ENCODE data around the gene LEMD3.

Gene LEMD3

DNA sequence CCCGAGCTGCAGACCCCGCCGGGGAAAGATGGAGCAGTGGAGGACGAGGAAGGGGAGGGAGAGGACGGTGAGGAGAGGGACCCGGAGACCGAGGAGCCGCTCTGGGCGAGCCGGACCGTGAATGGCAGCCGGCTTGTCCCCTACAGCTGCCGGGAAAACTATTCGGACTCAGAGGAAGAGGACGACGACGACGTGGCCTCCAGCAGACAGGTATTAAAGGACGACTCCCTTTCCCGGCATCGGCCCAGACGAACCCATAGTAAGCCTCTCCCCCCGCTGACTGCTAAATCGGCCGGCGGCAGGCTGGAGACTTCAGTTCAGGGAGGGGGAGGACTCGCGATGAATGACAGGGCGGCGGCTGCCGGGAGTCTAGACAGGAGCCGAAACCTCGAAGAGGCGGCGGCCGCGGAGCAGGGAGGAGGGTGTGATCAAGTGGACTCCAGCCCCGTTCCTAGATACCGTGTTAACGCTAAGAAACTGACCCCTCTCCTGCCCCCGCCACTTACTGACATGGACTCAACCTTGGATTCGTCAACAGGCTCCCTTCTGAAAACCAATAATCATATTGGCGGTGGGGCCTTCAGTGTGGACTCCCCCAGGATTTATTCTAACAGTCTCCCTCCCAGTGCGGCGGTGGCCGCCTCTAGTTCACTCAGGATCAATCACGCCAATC lies 962 bp downstream of the LEMD3 start:
- DNase-seq: peak; percentile 99

DNA sequence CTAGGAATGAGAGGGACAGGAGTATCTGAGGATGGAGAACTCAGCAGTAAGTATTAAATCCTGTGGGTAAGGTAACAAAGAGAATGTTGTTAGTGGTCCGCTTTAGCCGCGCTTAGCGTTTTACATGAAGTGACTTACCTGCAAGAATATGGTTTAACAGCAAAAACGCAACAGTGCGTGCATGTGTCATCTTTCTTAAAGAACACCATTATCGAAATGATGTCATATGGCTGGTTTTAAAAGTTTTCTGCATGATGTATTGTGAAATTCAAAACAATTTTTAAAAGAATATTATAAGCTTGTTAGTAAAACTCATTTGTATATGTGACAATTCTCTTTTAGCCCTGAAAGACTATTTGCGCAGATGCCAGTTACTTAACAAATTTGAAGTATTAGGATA lies 1.7 kb downstream of the LEMD3 start:
- no peak for DNase-seq

DNA sequence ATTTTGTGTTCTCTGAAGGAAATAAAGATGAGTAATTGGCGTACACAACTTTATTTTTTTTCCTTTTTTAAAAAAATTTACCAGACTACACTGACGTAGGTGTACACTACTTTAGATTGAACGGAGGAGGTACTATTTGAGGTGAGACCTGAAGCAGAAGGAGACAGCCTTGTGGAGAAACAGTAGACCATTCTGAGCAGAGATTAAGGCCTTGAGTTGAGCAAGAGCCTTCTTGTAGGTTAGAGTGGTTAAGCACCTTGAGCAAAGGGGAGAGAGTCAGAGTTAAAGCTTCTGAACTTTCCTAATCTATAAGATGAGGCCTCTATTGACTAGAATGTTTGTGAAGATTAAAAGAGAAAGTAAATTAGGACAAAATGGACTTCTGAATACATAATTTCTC lies 2.5 kb downstream of the LEMD3 start:
- DNase-seq: no peak

DNA sequence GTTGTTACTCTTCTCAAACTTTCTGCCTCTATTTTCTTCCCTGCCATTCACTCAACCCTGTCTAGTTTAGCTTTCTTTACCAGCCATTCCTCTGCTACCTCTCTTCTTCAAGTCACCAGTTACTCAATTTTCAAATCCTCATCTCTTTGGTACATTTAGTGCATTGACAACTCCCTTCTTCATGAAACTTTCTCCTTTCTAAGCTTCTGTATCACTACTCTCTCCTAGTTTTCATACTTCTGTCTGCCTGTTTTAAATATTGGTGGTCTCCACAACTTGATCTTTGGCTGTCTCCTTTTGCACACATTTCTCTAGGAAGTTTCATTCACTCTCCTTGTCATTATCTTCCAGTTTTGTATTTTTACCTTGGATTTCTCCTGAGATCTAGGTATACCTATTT lies 6.0 kb downstream of the LEMD3 start:
- no peak for DNase-seq

DNA sequence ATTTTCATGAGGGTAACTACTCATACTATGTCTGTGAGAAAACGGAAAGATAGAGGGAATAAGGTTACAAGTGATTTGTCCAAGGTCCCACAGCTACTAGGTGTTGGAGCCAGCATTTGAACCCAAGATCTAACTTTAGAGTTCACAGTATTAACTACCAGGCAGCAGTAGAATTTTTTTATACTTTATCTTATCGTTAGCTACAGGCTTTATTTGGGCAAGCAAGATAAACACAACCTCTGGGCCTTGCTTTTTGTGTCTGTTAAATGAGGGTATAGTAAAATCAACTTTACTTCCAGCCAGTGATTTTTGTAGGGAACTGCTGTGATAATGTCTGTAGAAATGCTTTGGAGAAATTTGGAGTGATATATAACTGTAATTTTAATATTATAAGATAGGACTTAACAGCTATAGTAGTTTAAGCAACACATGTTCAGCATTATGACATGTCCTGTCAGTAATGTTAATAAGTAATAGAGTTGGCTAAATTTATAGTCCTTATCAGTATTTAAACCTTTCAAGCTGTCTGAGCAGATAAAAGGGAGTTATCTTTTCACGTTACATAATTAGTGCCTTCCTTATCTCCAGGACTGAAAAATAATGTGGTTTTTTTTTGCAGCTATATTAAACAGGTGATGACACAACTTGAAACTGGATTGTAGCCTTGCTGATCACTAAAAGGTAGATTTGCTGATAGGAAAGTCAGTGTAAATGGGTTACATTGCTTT lies 12.8 kb downstream of the LEMD3 start:
- DNase-seq: no peak

DNA sequence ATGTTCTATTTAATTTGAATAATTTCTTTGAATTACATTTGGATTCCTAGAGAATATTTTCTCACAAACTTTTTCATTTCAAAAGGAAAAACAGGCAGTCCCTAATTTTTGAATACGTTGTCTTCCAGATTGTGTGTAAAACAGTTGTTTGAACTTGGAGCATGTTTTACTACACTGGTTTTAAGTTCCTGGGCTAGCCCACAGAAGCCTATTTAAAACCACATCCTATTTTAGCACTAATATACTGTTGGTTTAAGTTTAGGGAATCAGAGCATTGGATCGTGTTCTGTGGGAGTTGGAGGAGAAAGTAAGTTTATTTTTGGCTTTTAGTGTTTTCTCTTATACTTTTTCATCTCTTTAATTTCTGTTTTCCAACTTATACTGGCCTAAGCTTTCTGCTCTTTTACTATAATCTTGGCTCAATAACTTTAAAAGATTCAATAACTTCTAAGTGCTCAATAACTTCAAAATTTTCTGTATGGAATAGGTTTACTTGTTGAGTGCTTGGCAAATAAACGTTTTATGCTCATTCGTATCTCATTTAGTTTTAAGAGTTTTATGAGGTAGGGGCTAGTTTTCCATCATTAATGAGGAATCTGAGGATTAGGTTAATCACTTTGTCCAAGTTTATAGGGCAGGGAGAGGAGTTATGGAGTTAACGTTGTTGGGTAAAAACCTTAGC lies 14.9 kb downstream of the LEMD3 start:
- DNase-seq: no peak

DNA sequence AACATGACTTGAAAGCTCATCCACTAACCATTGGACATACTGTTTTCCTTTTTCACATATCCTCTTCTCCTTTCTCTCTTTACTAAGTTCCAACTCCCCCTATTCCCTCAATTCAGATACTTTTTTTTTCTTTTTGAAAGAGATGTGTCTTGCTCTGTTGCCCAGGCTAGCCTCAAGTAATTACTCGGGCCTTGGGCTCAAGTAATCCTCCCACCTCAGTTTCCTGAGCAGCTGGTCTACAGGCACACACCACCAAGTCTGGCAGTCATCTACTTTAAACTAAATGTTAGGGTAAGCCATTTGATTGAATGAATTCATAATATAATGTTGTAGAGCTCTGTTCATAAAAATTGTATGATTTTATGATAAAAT lies 15.5 kb downstream of the LEMD3 start:
- no peak for DNase-seq

DNA sequence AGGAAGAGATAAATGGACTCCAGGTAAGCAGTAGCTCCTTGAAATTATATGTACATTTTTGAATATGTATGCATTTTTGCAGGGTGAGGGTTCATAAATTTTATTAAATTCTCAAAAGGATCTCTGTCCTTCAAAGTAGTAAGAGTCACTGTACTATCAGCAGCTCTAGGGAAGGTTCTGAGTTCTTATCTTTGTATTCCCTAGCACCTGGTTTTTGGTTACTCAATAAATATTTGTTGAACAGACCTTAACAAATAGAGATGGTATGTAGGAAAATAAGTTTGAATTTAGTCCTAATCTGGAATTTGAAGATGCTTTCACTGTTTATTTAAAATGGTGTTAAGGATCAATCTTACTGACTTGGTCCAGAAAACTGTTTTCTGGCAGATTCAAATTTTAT lies 18.3 kb downstream of the LEMD3 start:
- DNase-seq: no peak

DNA sequence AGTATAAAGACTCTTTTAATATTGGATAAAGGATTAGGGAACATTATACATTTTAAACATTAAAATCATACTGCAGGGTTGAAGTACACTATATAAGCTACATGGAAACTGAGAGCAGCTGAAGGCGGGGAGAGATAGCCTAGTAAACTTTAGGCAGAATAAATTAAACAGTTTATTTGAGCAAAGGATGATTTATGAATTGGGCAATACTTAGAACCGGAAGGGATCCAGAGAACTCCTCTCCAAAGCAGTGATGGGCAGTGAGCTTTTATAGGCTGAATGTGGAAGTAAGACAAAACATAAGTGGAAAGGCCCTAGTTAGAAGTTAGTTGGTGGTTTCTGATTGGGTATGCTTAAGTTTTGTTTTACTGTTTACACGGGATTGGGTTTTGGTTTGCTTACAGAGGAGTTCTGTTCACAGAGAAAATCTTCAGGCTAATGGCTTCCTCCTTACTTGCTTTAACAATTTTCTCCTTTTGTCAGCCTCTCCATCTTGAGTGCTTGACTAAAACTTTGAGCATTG lies 18.9 kb downstream of the LEMD3 start:
- DNase-seq: no peak

DNA sequence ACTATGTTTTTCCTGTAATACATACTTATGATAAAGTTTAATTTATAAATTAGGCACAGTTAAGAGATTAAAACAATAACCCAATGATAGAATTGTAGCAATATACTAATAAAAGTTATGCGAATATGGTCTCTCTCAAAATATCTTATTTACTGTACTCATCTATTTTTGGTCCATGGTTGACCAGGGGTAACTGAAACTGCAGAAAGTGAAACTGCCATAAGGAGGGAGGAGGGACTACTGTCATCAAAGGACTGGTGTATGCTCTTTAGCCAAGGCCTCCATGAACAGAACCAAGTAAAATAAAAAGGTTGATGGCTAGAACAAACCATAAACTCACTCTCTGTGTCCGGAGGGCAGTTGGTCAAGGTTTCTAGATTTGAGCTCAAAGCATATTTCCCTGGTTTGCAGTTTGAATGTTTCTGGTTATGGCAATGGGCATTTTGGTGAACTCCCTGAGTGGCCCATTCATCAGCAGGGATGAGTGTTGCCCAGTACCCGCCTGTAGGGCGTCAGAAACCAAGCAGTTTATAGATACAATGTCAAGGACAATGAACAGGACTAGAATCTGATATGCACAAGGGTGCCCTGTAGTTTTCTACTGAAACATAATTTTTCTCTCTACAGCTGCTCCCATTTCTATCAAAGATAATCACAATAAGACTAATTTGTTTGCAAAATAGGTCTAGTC lies 19.8 kb downstream of the LEMD3 start:
- DNase-seq: no peak

DNA sequence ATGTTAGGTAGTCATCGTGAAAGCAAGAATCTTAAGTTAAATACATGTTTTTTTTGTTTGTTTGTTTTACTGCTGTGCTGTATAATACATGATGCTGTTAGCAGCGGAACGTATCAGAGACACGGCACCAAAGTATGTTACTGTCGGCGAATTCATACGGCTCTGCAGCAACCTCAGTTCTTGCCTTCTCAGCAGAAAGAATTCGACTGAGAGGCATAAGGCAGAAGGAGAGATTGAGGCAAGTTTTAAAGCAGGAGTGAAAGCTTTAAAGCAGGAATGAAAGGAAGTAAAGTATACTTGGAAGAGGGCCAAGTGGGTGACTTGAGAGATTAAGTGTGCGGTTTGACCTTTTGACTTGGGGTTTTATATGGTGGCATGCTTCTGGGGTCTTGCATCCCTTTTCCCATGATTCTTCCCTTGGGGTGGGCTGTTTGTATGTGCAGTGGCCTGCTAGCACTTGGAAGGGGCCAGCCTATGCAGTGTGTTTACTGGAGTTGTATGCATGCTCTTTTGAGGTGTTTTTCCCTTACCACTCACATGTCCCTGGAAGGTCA lies 23.7 kb downstream of the LEMD3 start:
- no peak for DNase-seq

DNA sequence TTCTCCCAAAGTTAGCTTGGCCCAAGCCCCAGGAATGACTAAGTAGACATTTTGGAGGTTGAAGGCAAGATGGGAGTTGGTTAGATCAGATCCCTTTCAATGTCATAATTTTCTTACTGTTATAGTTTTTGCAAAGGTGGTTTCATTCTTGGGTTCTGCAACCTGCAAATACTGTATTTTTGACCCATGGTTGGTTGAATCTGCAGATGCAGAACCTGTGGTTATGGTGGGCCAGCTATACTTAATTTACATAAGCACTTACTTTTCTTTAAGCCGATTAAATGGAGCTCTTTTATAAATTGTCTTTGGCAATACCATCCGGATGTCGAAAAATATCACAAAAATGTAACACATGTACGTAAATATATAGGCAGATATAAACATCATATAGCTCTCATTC lies 25.6 kb downstream of the LEMD3 start:
- DNase-seq: no peak

DNA sequence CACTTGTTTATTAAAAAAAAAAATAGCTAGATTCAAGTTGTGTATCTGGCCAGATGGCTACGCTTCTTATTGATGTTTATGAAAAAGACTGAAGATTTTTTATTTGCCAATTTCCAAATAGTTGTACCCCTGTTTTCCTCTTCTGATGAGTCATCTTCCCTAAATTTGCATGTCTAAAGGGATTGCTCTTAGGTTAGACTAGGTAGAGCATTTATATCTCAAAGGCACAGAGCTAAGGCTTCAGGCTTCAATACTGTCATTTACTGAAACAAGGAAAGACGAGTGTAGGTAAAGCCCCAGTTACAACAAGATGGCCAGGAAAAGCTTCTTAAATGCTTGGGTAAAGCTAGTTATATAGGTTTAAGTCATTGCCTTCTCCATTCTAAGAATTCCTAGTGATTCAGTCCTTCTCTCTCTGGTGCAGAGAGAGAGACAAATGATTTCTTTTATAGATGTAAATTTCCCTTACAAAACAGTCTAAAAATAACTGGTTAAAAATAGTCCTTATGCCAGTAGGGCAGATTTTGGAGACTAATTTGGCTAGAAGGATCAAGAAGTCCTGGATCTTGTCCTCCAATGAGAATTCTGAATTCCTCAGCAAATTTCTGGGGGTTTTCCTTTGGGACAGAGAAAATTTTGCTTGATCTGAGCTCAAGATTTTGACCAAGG lies 26.1 kb downstream of the LEMD3 start:
- DNase-seq: no peak

DNA sequence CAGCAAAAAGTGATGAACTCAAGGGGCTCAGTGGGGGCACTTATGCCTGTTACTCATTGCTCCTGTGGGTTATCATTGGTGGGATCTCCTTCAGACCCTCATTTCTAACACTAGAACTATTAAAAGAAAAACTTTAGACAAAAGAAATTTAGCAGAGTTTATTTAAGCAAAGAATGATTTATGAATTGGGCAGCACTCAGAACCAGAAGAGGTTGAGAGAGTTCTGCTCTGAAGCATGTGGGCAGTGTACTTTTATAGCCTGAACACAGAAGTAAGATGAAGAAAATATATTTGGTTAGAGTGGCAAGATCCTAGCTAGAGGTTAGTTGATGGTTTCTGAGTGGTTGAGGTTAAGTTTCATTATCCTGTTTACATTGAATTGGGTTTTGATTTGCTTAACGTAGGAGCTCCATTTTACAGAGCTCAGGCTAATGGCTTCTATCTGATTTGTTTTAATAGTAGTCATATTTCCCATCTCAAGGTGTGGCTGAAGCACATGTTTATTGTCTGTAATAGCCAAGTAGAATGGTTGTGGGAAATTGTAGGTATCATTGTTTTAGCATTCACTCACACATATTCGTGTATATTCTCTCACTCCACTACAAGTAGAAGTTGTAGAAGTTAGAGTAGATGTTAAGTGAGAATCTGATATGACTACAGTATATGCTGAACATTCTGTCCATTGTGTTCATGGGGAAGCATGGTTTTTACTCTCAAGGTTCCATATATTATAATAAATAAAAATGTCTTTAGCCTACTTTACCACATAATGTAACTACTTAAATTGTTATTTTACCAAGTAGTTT lies 27.6 kb downstream of the LEMD3 start:
- DNase-seq: no peak

DNA sequence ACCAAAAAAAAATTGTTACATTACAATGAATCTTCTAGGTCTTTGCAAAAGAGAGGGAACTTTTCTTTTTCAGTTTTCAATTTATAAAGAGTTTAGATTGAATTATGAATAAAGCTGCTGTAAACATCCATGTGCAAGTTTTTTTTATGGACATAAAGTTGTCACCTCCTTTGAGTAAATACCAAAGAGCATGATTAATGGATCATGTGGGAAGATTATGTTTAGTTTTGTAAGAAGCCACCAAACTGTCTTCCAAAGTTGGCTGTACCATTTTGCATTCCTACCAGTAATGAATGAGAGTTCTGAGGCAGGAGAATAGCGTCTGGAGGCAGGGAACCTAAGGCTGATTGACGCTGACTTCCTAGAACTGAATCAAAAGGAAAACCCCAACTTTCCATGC lies 30.2 kb downstream of the LEMD3 start:
- DNase-seq: no peak

DNA sequence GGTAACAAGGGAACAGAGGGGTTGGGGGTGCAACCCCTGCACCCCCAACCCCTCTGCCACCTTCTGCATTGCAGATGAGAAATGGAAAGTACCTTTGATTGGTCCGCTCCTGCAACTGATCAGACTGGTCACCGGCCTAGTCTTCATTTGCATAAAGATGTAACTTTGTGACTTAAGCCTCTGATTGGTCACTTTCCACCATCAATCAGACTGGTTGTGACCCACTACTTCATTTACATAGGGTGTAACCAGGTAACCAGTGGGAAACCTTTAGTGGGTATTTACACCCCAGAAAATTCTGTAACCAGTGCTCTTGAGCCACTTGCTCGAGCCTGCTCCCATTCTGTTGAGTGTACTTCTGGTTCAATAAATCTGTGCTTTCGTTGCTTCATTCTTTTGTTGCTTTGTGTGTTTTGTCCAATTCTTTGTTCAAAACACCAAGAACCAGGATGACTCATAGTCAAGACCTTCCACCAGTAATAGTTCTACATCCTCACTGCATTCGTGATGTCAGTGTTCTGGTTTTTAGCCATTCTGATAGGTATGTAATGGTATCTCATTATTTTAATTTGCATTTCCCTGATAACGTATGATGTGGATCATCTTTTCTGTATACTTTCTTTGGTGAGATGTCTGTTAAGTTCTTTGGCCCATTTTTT lies 30.8 kb downstream of the LEMD3 start:
- DNase-seq: no peak

DNA sequence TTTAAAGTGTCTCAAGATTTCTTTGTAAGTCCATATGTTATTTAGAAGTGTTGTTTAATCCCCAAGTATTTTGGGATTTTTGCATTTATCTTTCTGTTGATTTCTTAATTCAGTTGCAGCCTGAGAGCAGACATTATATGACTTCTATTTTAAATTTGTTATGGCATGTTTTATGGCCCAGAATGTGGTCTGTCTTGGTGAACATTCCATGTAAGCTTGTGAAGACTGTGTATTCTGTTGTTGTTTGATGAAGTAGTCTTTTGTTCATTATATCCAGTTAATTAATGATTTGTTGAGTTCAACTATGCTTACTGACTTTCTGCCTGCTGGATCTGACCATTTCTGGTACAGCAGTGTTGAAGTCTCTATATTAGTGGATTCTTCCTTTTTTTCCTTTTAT lies 34.0 kb downstream of the LEMD3 start:
- DNase-seq: no peak

DNA sequence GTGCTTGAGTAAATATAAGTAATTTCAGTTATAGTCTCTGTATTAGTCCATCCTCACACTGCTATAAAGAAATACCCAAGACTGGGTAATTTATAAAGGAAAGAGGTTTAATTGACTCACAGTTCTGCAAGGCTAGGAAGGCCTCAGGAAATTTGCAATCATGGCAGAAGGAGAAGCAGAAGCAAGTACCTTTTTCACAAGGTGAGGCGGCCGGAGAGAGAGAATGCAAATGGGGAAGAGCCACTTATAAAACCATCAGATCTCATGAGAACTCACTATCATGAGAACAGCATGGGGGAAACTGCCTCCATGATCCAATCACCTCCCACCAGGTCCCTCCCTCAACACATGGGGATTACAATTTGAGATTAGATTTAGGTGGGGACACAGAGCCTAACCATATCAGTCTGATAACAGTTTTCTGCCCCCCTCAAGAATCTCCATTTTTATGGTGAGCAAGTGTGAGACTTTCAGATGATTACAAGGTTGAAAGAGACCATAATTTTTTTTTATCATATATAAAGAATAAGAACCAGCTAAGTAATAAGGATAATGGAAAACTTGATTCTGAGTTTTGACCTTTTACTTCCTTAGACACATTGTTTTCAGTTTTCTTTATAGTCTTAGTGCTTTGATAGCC lies 35.6 kb downstream of the LEMD3 start:
- DNase-seq: no peak

DNA sequence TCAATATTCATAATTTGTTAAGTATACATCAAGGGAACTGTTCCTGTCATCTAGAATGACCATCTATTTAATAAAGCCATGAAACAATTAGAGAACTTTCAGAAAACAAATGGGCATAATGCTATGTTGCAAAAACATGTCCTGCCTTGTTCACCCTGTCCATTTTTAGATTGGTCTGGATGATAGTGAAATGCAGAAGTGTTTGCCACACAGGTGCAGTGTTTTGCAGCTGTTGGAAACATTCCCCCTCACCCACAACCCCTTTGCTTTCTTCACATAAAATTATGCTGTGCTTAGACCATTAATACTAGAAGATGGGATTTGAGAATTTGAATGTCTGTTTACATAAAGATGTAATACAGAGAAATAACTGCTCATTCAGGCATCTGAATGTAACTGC lies 36.5 kb downstream of the LEMD3 start:
- DNase-seq: no peak

DNA sequence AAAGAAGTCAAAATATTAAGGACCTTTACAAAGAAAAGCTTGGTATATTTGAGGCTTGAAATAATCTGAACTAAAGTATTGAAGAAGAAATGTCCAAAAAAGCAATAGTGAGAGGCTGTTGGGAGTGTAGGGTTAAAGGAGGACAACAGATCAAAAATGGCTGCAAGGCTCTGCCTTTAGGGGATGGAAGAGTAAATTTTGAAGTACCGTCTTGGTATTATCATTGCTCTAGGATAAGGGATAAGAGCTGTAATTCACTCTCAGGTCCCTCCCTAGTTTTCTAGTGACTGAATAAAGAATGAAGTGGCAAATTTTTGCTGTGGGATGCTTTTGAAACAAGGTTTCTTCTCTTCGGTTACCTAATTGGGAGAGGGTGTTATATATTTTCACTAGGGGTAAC lies 38.7 kb downstream of the LEMD3 start:
- DNase-seq: no peak
